GM21576 (cell line): Measurements from ENCODE around the gene YES1.

ENCODE experiments used
- ATAC-seq: cut with Tn5 transposase; IDR thresholded peaks from one replicate; pipeline ENCODE4 v1.9.1; 2021; ENCODE audit warnings: mild to moderate bottlenecking, moderate library complexity; ENCODE audit not compliant: unreplicated experiment

YES1 gene

GRCh38 chr18:811892-812375 is at the start of gene YES1:
Gene YES1, minus strand, starts transcription at chr18:812242. Its CDS starts 55,415 bp downstream, at chr18:756827.
- ATAC-seq = peak; percentile 37

- ATAC-seq = no peak
Observed at GRCh38 chr18:857986-858385, 45.9 kb upstream of the YES1 start.

- ATAC-seq = no peak
Observed at GRCh38 chr18:853471-853870, 41.4 kb upstream of the YES1 start.

- ATAC-seq = no peak
Observed at GRCh38 chr18:850960-851359, 38.9 kb upstream of the YES1 start.

- ATAC-seq = no peak
Observed at GRCh38 chr18:849021-849420, 37.0 kb upstream of the YES1 start.

- no peak for ATAC-seq
Observed at GRCh38 chr18:848062-848861, 36.2 kb upstream of the YES1 start.

GRCh38 chr18:845152-845819 is 33.2 kb upstream of the YES1 start:
- no peak for ATAC-seq

GRCh38 chr18:841647-842370 is 29.8 kb upstream of the YES1 start:
- ATAC-seq = no peak

- ATAC-seq = no peak
Observed at GRCh38 chr18:840516-840915, 28.5 kb upstream of the YES1 start.

GRCh38 chr18:840023-840408 is 28.0 kb upstream of the YES1 start:
- no peak for ATAC-seq

GRCh38 chr18:839224-840022 is 27.4 kb upstream of the YES1 start:
- peak; percentile 97 for ATAC-seq

- no peak for ATAC-seq
Observed at GRCh38 chr18:837922-838321, 25.9 kb upstream of the YES1 start.

GRCh38 chr18:834082-834720 is 22.2 kb upstream of the YES1 start:
- no peak for ATAC-seq

- ATAC-seq = no peak
Observed at GRCh38 chr18:833197-833596, 21.2 kb upstream of the YES1 start.

GRCh38 chr18:832085-832681 is 20.1 kb upstream of the YES1 start:
- ATAC-seq = no peak

- peak; percentile 78 for ATAC-seq
Observed at GRCh38 chr18:830315-830901, 18.4 kb upstream of the YES1 start.

GRCh38 chr18:829432-829831 is 17.4 kb upstream of the YES1 start:
- no peak for ATAC-seq

GRCh38 chr18:827093-827677 is 15.1 kb upstream of the YES1 start:
- ATAC-seq = no peak

- no peak for ATAC-seq
Observed at GRCh38 chr18:825891-826585, 14.0 kb upstream of the YES1 start.
